HG02678 (cell line): ENCODE data around the gene PGF.

Source experiments
- ATAC-seq: cut with Tn5 transposase; IDR thresholded peaks from one replicate; pipeline ENCODE4 v1.9.1; 2021; ENCODE audit warnings: mild to moderate bottlenecking, moderate library complexity; ENCODE audit not compliant: unreplicated experiment

The PGF gene

DNA sequence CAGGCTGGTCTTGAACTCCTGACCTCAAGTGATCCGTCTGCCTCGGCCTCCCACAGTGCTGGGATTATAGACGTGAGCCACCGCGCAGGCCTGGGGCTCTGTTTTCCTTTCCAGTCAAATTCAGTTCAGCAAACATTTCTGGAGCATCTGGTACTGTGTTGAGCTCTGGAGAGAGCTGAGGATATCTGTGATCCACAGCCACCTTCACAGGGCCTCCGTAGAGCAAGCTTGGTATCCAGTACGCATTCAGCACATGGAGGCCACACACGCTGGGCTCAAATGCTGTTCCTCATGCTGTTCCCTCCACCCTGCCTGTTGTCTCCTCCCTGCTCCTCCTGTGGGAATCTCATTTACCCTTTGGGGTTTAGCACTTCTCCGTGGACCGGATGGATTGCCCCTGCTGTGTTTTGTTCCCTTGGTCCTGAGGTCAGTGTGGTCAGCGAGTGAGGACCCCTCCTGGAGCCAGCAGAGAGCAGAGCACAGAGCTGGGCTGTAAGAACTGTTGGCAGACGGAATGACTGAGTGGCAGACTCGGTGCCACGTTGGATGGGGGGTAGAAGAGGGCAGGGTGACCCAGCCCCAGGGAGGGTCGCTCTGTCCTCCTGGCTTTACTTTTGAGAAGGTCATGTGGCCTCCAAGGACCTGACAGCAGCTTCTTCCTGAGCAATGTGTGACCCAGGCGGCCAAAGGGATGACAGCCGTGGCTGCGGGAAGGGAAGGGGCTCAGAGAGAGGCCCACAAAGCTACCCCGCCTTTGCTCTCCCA lies 33.2 kb downstream of the PGF start:
- no peak for ATAC-seq

DNA sequence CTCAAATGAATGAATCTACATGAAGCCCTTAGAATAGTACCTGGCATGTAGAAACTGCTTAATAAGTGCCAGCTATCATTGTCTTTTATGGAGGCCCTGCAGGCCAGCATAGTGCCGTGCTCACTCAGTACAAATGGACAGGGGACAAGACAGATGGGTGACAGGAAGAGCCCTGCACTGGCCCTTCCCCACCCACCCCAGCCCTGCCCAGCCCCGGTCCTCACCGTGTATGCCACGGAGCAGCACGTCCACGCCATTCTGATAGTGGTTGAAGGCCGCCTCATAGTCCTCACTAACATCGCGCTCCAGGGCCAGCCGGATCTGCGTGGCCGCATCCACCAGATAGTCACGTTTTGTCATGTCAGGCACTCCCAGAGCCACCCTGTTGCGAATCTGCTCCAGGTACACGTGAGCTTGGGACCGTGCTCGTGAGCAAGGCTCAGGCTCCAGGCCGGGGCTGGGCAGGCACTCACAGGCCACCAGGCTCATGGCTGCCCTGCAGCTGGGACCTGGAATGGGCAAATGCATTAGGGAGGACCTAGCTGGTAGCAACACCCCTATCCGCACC lies 34.3 kb downstream of the PGF start:
- ATAC-seq = no peak

GRCh38 chr14:74920281-74920680 lies 35.1 kb downstream of the PGF start:
- no peak for ATAC-seq

GRCh38 chr14:74919421-74920165 lies 35.8 kb downstream of the PGF start:
- ATAC-seq = no peak

DNA sequence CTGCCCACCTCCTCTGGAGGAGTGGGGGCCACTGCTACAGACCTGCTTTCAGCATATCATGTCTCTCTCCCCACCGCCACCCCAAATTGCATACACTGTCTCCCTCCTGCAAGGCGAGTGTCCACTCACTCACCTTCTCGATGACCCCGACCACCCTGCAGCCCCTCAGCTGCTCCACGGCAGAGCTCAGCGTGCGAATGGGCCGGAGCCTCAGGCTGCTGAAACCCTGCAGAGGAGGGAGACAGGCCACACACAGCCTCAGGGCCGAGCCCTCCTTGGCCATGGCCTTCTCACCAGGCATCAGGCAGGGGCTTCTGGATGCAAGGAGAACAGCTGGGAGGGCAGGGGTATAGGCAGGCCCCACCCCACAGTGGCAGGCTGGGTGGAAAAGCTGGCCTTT lies 37.0 kb downstream of the PGF start:
- no peak for ATAC-seq

GRCh38 chr14:74917646-74918081 lies 37.7 kb downstream of the PGF start:
- no peak for ATAC-seq

DNA sequence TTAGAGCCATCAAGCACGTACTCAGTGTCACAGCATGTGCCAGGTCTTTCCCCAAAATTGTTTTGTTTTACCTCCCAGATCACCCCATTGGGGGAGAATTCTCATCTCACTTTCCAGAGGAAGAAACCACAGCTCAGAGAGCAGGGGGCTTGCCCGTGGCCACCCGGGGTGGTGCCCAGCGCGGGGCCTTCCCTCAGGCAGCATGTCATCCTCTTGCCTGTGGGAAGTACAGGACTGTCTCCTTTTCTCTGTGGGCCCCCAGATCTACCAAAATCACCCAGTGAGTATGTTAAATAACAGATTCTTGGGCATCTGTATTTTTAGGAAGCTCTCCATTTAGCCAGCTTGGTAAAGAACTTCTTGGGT lies 38.2 kb downstream of the PGF start:
- ATAC-seq = no peak

- ATAC-seq = no peak
Measured at GRCh38 chr14:74915826-74916225, 39.6 kb downstream of the PGF start.

- ATAC-seq = no peak
Measured at GRCh38 chr14:74915426-74915825, 40.0 kb downstream of the PGF start.

DNA sequence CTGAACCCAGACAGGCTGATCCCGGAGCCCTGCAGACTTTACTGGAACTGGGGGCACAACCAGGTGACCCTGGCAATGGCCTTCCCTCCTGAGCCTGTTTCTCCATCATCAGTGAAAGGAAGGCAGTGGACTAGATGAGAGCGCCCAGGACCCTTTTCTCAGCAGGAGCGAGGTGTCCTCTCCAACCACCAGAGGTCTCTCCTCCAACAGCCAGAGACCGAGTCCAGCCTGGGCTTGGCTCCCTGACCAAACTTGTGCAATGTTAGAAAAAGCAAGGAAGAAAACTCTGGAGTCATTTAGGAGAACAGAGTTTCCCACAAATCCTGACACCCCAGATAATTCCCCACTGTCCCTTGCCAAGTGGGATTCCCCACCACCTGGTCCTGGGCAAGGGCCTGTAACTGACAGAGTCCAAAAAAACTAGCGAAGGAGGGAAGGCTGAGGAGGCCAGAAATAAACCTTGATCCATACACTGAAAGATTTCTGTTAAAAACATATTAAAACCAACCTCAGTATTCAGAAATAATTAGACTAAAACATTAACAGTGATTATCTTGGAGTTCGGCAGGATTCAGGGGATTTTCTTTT lies 41.3 kb downstream of the PGF start:
- no peak for ATAC-seq

- ATAC-seq = no peak
Measured at GRCh38 chr14:74913393-74913910, 41.9 kb downstream of the PGF start.

GRCh38 chr14:74912801-74913200 lies 42.6 kb downstream of the PGF start:
- no peak for ATAC-seq

GRCh38 chr14:74912111-74912510 lies 43.3 kb downstream of the PGF start:
- no peak for ATAC-seq

DNA sequence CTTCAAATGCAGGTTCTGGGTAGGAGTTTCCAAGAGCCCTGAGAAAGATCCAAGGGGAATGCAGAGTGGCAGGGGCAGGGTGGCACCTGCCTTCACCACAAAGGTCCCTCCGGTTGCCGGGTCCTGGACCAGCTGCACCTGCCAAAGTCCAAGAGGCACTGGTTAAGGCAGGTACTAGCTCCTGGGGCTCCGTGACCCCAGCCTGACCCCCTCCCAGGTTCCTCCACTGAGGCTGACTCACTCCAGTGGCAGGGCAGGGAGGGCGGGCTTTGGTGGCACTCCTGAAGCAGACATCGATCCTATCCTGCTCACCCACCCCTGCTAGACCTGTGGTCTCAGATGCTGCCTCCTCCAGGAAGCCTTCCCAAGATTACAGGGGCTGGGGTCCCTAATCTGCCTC lies 43.7 kb downstream of the PGF start:
- ATAC-seq = no peak

- no peak for ATAC-seq
Measured at GRCh38 chr14:74911221-74911620, 44.2 kb downstream of the PGF start.

- ATAC-seq = no peak
Measured at GRCh38 chr14:74910556-74910955, 44.8 kb downstream of the PGF start.

DNA sequence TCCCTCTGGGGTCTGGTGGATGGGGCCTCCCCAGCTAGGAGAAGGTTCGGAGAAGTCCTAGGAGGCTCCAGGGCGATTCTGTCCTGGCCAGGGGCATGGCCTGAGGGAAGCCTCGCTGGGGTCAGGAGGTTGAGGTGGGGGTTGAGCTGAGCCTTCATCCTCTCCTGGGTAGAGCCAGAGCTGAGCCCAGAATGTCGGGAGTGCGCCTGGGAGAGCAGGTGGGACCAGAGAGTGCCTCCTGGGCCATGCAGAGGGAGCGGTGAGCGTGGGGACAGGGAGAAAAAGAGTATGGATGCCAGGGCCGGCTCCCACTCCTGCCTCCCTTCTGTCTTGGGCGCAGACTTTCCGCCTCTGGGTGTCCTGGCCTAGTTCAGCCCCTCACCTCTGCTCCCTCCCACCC lies 45.5 kb downstream of the PGF start:
- no peak for ATAC-seq

DNA sequence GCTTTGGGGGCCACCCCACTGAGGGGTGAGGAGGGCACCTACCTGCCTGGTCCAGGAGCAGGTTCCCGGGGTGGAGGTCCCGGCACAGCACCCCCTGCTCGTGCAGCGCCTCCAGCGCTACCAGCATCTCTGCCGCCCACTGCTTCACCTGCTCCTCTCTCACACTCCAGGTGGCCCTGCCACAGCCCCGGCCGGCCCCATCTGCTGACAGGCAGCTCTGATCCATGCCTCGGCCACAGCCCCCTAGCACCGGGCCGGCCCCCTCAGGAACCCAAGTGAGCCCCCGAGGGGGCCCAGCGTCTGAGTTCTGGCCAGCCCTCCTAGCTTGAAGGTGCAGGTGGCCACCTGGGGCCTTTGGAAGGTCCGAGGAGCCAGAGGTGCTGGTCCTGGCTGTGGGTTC lies 45.9 kb downstream of the PGF start:
- no peak for ATAC-seq

- no peak for ATAC-seq
Measured at GRCh38 chr14:74908861-74909341, 46.5 kb downstream of the PGF start.

DNA sequence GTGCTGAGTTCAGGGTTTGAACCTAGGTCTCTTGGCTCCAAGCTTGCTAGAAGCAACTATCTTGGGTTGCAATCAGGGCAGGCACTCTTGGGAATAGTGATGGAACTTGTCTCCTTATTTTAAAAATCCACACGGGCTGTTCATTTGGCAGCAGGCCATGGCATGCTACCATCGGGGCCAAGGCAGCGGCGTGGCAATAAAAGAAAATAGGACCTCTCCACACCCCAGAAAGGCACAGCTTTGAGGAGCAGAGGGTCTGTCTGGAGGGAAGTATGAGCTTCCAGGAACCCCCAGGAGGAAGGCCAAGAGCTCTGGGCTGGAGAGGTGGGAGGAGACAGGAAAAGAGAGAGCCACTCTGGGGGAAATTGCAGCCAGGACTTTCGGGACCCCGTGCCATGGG lies 47.7 kb downstream of the PGF start:
- no peak for ATAC-seq

DNA sequence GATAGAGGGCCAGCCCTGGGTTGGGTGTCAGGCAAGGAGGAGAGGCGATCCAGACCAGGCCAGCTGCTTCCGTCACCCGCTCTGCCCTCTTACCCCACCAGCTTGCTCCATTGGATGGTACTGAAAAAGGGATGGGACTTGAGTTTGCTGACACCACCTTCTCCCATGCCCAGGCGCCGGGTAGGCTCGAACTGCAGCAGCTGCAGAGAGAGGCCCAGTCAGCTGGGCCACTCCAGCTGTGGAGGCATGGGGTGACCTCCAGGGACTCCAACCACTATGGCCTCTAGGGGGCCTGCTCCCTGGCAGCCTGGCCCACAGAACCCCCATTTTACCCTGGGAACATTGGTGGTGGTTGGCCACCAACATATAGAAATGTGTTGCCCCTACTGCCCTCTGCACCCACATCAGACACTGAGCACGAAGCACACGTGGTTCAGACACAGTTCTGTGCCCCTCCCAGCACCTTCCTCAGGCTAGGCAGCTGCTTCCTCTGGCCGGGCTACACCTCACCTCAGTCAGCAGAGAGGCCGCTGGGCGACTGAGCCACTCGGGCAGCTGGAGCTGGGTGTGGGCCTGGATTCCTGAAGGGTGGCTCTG lies 48.4 kb downstream of the PGF start:
- no peak for ATAC-seq
